ENCODE data around the gene LDLRAD1. TPM values are rescaled to one million over a fixed set of nuclear protein-coding genes. Genes with fewer than 3 reads are reported as not detected.
A peak's percentile ranks its signal among the peaks of the same experiment; 100 is the strongest.

LDLRAD1 gene
- total and polyA plus RNA-seq, 10 of the 15 experiments (the other 5 are each of a cell fraction or from before 2014, with no cell fraction given), result not detected

Small RNA genes lying within 50 kb of the gene (microRNA-seq; reads per million reads assigned to microRNA genes)
- 4.3 reads per million, percentile 26 among the genes with 10 or more reads in this experiment for gene MIR4781

Other genes with a start within 250 kb of the LDLRAD1 start
Only the 7 nearest of the 10 such genes appear.
- 20.4 and 24.6 TPM in 2 replicates for gene YIPF1, start 128.4 kb downstream of the LDLRAD1 start, total RNA-seq (2014; rRNA removed)
- 17.1 and 20.6 TPM in 2 replicates for gene YIPF1, start 128.4 kb downstream of the LDLRAD1 start, total RNA-seq (2014; rRNA removed; fragmentation: Illumina TruSeq; extraction: Trizol)
- gene YIPF1, start 128.4 kb downstream of the LDLRAD1 start, total RNA-seq (2021), result 13.5 and 14.5 TPM in 2 replicates
- 36.0 and 36.3 TPM in 2 replicates for gene YIPF1, start 128.4 kb downstream of the LDLRAD1 start, polyA plus RNA-seq (2011; rRNA removed)
- 23.4 and 30.2 TPM in 2 replicates for gene YIPF1, start 128.4 kb downstream of the LDLRAD1 start, polyA plus RNA-seq (2014; fragmentation: Illumina TruSeq; extraction: Trizol)
- 10 to 100 TPM; 13.0 to 15.7 TPM for gene YIPF1, start 128.4 kb downstream of the LDLRAD1 start, polyA plus RNA-seq (2014; fragmentation: Nextera tagmentation; extraction: Ambion mirVana)
- 16.6 and 17.7 TPM in 2 replicates for gene YIPF1, start 128.4 kb downstream of the LDLRAD1 start, polyA plus RNA-seq (2014; rRNA removed)
- 10 to 100 TPM; 20.2 to 24.2 TPM for gene YIPF1, start 128.4 kb downstream of the LDLRAD1 start, polyA plus RNA-seq (2016; fragmentation: Nextera tagmentation; extraction: Ambion mirVana)
- gene DIO1, start 124.0 kb downstream of the LDLRAD1 start, total RNA-seq (2014; rRNA removed), result not detected in 2 replicates
- not detected in 2 replicates for gene DIO1, start 124.0 kb downstream of the LDLRAD1 start, total RNA-seq (2014; rRNA removed; fragmentation: Illumina TruSeq; extraction: Trizol)
- not detected in 2 replicates for gene DIO1, start 124.0 kb downstream of the LDLRAD1 start, total RNA-seq (2021)
- gene DIO1, start 124.0 kb downstream of the LDLRAD1 start, polyA plus RNA-seq (2011; rRNA removed), result 0.04 TPM in 1 of 2 replicates, not detected in the other
- gene DIO1, start 124.0 kb downstream of the LDLRAD1 start, polyA plus RNA-seq (2014; fragmentation: Illumina TruSeq; extraction: Trizol), result 0.12 TPM in 1 of 2 replicates, not detected in the other
- gene DIO1, start 124.0 kb downstream of the LDLRAD1 start, polyA plus RNA-seq (2014; fragmentation: Nextera tagmentation; extraction: Ambion mirVana), result under 1 TPM in 1 of 2 experiments, not detected in 1; 0.13 TPM
- gene DIO1, start 124.0 kb downstream of the LDLRAD1 start, polyA plus RNA-seq (2014; rRNA removed), result 0.26 TPM in 1 of 2 replicates, not detected in the other
- gene DIO1, start 124.0 kb downstream of the LDLRAD1 start, polyA plus RNA-seq (2016; fragmentation: Nextera tagmentation; extraction: Ambion mirVana), result under 1 TPM in 1 of 2 experiments, not detected in 1; 0.11 TPM
- 66.7 and 75.5 TPM in 2 replicates for gene IFT25, start 72.5 kb downstream of the LDLRAD1 start, total RNA-seq (2014; rRNA removed)
- gene IFT25, start 72.5 kb downstream of the LDLRAD1 start, total RNA-seq (2014; rRNA removed; fragmentation: Illumina TruSeq; extraction: Trizol), result 135 TPM in 2 replicates
- gene IFT25, start 72.5 kb downstream of the LDLRAD1 start, total RNA-seq (2021), result 52.2 and 55.7 TPM in 2 replicates
- 86.9 and 161 TPM in 2 replicates for gene IFT25, start 72.5 kb downstream of the LDLRAD1 start, polyA plus RNA-seq (2011; rRNA removed)
- gene IFT25, start 72.5 kb downstream of the LDLRAD1 start, polyA plus RNA-seq (2014; fragmentation: Illumina TruSeq; extraction: Trizol), result 127 and 172 TPM in 2 replicates
- gene IFT25, start 72.5 kb downstream of the LDLRAD1 start, polyA plus RNA-seq (2014; fragmentation: Nextera tagmentation; extraction: Ambion mirVana), result 100 to 1,000 TPM; 202 to 242 TPM
- 82.6 and 99.2 TPM in 2 replicates for gene IFT25, start 72.5 kb downstream of the LDLRAD1 start, polyA plus RNA-seq (2014; rRNA removed)
- gene IFT25, start 72.5 kb downstream of the LDLRAD1 start, polyA plus RNA-seq (2016; fragmentation: Nextera tagmentation; extraction: Ambion mirVana), result 100 to 1,000 TPM; 170 to 202 TPM
- gene LRRC42, start 71.8 kb downstream of the LDLRAD1 start, total RNA-seq (2014; rRNA removed), result 15.2 and 17.2 TPM in 2 replicates
- 20.3 and 21.0 TPM in 2 replicates for gene LRRC42, start 71.8 kb downstream of the LDLRAD1 start, total RNA-seq (2014; rRNA removed; fragmentation: Illumina TruSeq; extraction: Trizol)
- gene LRRC42, start 71.8 kb downstream of the LDLRAD1 start, total RNA-seq (2021), result 22.1 and 22.4 TPM in 2 replicates
- gene LRRC42, start 71.8 kb downstream of the LDLRAD1 start, polyA plus RNA-seq (2011; rRNA removed), result 34.4 and 35.9 TPM in 2 replicates
- gene LRRC42, start 71.8 kb downstream of the LDLRAD1 start, polyA plus RNA-seq (2014; fragmentation: Illumina TruSeq; extraction: Trizol), result 18.1 and 25.8 TPM in 2 replicates
- gene LRRC42, start 71.8 kb downstream of the LDLRAD1 start, polyA plus RNA-seq (2014; fragmentation: Nextera tagmentation; extraction: Ambion mirVana), result 10 to 100 TPM; 11.0 to 18.4 TPM
- gene LRRC42, start 71.8 kb downstream of the LDLRAD1 start, polyA plus RNA-seq (2014; rRNA removed), result 24.9 and 25.6 TPM in 2 replicates
- gene LRRC42, start 71.8 kb downstream of the LDLRAD1 start, polyA plus RNA-seq (2016; fragmentation: Nextera tagmentation; extraction: Ambion mirVana), result 10 to 100 TPM; 23.9 to 25.3 TPM
- 110 and 119 TPM in 2 replicates for gene TMEM59, start 35.0 kb upstream of the LDLRAD1 start, total RNA-seq (2014; rRNA removed)
- gene TMEM59, start 35.0 kb upstream of the LDLRAD1 start, total RNA-seq (2014; rRNA removed; fragmentation: Illumina TruSeq; extraction: Trizol), result 72.9 and 78.3 TPM in 2 replicates
- gene TMEM59, start 35.0 kb upstream of the LDLRAD1 start, total RNA-seq (2021), result 95.9 and 99.3 TPM in 2 replicates
- gene TMEM59, start 35.0 kb upstream of the LDLRAD1 start, polyA plus RNA-seq (2011; rRNA removed), result 273 and 319 TPM in 2 replicates
- gene TMEM59, start 35.0 kb upstream of the LDLRAD1 start, polyA plus RNA-seq (2014; fragmentation: Illumina TruSeq; extraction: Trizol), result 69.9 and 83.6 TPM in 2 replicates
- 100 to 1,000 TPM; 112 to 128 TPM for gene TMEM59, start 35.0 kb upstream of the LDLRAD1 start, polyA plus RNA-seq (2014; fragmentation: Nextera tagmentation; extraction: Ambion mirVana)
- gene TMEM59, start 35.0 kb upstream of the LDLRAD1 start, polyA plus RNA-seq (2014; rRNA removed), result 76.6 and 108 TPM in 2 replicates
- gene TMEM59, start 35.0 kb upstream of the LDLRAD1 start, polyA plus RNA-seq (2016; fragmentation: Nextera tagmentation; extraction: Ambion mirVana), result 100 to 1,000 TPM; 171 to 200 TPM
- 4.8 and 5.2 TPM in 2 replicates for gene TCEANC2, start 35.4 kb upstream of the LDLRAD1 start, total RNA-seq (2014; rRNA removed)
- gene TCEANC2, start 35.4 kb upstream of the LDLRAD1 start, total RNA-seq (2014; rRNA removed; fragmentation: Illumina TruSeq; extraction: Trizol), result 5.3 and 5.4 TPM in 2 replicates
- gene TCEANC2, start 35.4 kb upstream of the LDLRAD1 start, total RNA-seq (2021), result 6.7 and 6.8 TPM in 2 replicates
- gene TCEANC2, start 35.4 kb upstream of the LDLRAD1 start, polyA plus RNA-seq (2011; rRNA removed), result 9.2 and 10.5 TPM in 2 replicates
- 5.9 and 6.0 TPM in 2 replicates for gene TCEANC2, start 35.4 kb upstream of the LDLRAD1 start, polyA plus RNA-seq (2014; fragmentation: Illumina TruSeq; extraction: Trizol)
- gene TCEANC2, start 35.4 kb upstream of the LDLRAD1 start, polyA plus RNA-seq (2014; fragmentation: Nextera tagmentation; extraction: Ambion mirVana), result 10 to 100 TPM in 1 of 2 experiments, 1 to 10 TPM in 1; 5.4 to 10.5 TPM
- gene TCEANC2, start 35.4 kb upstream of the LDLRAD1 start, polyA plus RNA-seq (2014; rRNA removed), result 4.4 and 6.2 TPM in 2 replicates
- 10 to 100 TPM in 1 of 2 experiments, 1 to 10 TPM in 1; 9.6 to 13.2 TPM for gene TCEANC2, start 35.4 kb upstream of the LDLRAD1 start, polyA plus RNA-seq (2016; fragmentation: Nextera tagmentation; extraction: Ambion mirVana)
- gene CDCP2, start 134.8 kb upstream of the LDLRAD1 start, total RNA-seq (2014; rRNA removed), result 0.06 TPM in 1 of 2 replicates, not detected in the other
- gene CDCP2, start 134.8 kb upstream of the LDLRAD1 start, total RNA-seq (2014; rRNA removed; fragmentation: Illumina TruSeq; extraction: Trizol), result not detected in 2 replicates
- not detected in 2 replicates for gene CDCP2, start 134.8 kb upstream of the LDLRAD1 start, total RNA-seq (2021)
- gene CDCP2, start 134.8 kb upstream of the LDLRAD1 start, polyA plus RNA-seq (2011; rRNA removed), result not detected in 2 replicates
- not detected in 2 replicates for gene CDCP2, start 134.8 kb upstream of the LDLRAD1 start, polyA plus RNA-seq (2014; fragmentation: Illumina TruSeq; extraction: Trizol)
- not detected for gene CDCP2, start 134.8 kb upstream of the LDLRAD1 start, polyA plus RNA-seq (2014; fragmentation: Nextera tagmentation; extraction: Ambion mirVana)
- not detected in 2 replicates for gene CDCP2, start 134.8 kb upstream of the LDLRAD1 start, polyA plus RNA-seq (2014; rRNA removed)
- gene CDCP2, start 134.8 kb upstream of the LDLRAD1 start, polyA plus RNA-seq (2016; fragmentation: Nextera tagmentation; extraction: Ambion mirVana), result not detected